ENCODE data around the gene RMDN3.

GRCh38 chr15:40763801-40764628, 9.0 kb upstream of the RMDN3 start, which contains the start of gene GCHFR:
- TF ChIP-seq CTCF (IDR thresholded peaks at IDR 0.05) (peak; percentile 20; the same call in 1 of the 3 replicates), MAFK (IDR thresholded peaks at IDR 0.05; ENCODE audit: partially characterized antibody) (no peak), BHLHE40 (IDR thresholded peaks at IDR 0.05; ENCODE audit: low read depth, low read length) (no peak)
